A172 (cell line): Measurements from ENCODE around the gene CDCA7L. TPM values are rescaled to one million over a fixed set of nuclear protein-coding genes. Genes with fewer than 3 reads are reported as not detected.
"Not testable (repeated sequence)": the region's sequence is repeated elsewhere in the genome, so short reads cannot be mapped to it uniquely, and the experiment has no call there.

ENCODE experiments used
- DNase-seq: peaks from one replicate; pipeline ENCODE4 v3.0.0-alpha.2; 2015; ENCODE audit warnings: low spot score
- total RNA-seq: library from RNA; depleted of rRNA; stranded (reverse); fragments of >200 nt; shearing (Covaris generic); gene quantifications from 2 replicates; pipeline ENCODE4 v1.2.3, GENCODE V29; 2014

The CDCA7L gene
- total RNA-seq, 1 experiment from 2014 or later = 100 TPM

DNA sequence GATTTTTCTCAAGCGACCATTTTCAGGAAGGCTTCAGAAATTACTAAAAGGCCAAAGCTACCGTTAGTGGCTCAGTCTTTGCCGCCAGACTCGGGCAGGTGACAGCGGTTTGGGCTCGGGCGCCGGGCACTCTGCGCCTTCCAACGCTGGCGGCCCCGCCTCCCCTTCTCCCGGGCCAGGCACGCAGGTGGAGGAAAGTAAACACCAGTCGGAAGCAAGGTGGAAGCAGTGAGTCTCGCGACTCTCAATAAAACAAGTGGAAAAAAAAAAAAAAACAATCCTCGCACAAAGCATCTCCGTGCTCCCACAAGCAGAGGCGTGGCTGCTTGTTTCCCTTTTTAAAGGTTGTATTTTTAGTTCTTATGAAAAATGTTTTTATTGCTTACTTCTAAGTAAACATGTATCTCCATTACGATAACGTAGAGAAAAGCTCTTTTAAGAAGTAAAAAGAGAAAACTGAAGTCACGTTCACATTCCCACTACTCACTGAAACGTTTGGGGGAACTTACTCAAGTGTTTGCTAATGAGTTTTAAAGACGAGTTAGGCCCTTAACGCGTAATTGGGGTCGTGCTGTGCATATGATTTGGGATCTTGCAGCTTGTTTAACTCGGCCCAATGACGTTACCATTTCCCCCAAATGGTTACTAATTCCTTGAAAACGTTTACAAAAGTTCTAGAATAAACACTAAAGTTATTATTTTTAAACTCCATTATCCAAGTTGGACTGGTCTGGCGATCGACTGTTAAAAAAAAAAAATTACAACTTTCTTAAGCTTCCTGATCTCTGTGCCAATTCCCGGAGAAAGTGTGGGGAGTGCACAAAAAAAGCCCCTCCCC lies 864 bp downstream of the CDCA7L start:
- peak; percentile 16 for DNase-seq

DNA sequence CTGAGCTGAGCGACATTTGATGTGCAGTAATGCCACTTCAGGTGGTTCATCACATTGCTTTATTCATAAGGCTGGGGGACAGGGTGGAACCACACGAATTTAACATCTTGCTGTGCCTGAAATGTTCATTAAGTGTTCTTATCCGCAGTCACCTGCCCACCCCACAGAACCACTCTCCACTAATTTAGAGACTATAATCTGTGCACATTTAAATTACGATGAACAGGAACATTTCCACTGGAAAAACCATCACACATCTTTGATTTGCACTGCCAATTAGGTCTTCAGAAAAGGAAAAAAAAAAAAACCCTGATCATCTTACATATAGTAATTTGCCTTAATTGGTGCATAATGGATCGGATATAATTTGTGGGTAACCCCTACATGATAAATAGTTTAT lies 2.3 kb downstream of the CDCA7L start:
- no peak for DNase-seq

DNA sequence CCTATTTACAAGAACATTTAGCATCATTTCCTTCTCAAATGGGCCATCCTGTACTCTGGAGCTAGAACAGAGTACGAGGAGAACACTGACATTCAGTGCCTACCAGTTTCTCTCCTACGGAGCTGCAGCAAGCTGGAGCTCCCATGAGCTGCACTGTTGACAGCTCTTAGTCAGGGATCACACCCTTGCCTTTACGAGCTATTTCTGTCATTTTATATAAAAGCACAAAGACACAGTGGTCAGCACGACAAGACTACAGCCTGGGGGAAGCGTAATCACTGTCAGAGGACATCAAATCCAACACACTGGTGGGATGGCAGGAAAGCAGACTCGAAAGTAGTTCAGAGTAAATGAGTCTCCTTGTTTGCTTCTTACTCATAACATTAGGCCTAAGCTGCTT lies 2.7 kb downstream of the CDCA7L start:
- DNase-seq = no peak

DNA sequence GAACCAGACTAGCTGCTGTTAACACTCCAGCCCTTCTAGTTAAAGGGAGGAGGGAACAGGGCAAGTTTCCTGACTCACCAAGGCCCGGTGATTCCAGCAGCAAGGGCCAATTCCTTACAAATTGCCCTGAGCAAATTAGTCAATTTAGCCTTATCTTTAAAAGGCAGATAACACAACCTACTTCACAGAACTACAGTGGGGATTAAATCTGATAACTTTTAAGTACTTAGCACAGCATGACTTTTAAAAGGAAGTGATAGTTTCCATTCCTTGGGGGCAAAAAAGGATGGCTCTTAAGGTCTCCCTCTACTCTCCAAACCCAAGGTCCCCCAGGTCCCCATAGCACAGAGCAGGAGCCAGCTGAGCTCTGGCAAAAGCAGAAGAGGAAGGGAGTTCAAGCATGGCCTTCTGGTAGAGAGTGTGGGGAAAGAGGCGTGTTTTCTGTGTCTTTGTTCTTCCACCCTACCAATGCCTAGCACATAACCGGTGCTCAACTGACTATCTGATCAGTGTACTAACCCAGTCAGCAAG lies 4.0 kb downstream of the CDCA7L start:
- peak; percentile 48 for DNase-seq

DNA sequence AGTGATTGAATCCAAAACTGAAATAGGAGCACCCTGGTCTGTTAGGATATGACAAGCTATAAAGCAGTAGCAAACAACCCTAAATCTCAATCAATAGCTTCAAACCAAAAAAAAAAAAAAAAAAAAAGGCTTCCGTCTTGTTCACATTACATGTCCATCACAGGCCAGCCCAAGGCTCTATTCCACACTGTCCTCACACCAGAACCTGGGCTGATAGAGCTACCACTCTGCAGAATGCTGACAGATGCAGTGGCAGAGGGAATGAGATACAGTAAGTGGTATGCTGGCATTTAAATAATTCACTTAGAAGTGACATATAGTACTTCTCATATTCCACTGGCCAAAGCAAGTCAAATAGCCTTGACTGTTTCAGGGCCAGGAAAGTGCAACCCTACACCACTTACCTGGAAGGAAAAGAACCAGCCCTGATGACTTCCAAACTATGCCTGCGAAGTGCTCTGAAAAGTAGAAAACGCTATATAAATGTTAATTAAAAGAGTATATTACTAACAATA lies 5.8 kb downstream of the CDCA7L start:
- no peak for DNase-seq

DNA sequence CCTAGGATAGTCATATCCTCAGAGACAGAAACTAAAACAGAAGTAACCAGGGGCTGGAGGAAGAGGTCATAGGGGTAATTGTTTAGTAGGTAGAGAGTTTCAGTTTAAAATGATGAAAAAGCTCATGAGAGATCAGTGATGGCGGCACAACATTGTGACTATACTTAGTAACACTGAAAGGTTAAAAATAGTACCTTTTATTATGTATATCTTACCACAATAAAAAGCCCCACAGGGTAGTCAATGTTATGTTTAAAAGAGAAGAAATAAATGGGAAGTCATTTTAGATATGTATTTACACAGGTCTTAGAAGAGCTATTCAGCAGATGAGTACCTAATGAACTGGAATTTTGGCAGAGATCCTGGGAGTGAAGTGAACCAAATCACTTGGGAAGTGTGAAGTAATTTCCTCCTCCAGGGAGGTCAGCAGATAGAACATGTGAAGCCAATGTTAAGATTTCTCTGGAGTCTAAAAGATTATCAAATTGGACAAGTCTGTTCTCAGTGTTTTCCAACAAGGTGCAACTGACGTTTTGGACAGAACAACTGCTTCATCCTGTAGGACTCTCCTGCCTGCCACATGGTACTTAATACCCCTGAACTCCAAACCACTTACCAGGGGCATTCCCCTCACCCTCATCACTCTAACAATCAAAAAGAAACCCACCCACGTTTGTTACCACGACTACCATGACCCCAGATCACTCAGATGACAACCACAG lies 6.4 kb downstream of the CDCA7L start:
- DNase-seq = peak; percentile 39

- DNase-seq = no peak
Observed at GRCh38 chr7:21938463-21938862, 7.2 kb downstream of the CDCA7L start.

- no peak for DNase-seq
Observed at GRCh38 chr7:21934808-21935207, 10.9 kb downstream of the CDCA7L start.

- not testable (repeated sequence) for DNase-seq
Observed at GRCh38 chr7:21933293-21933692, 12.4 kb downstream of the CDCA7L start.

- DNase-seq = no peak
Observed at GRCh38 chr7:21927693-21928092, 18.0 kb downstream of the CDCA7L start.

- no peak for DNase-seq
Observed at GRCh38 chr7:21926448-21926847, 19.3 kb downstream of the CDCA7L start.

DNA sequence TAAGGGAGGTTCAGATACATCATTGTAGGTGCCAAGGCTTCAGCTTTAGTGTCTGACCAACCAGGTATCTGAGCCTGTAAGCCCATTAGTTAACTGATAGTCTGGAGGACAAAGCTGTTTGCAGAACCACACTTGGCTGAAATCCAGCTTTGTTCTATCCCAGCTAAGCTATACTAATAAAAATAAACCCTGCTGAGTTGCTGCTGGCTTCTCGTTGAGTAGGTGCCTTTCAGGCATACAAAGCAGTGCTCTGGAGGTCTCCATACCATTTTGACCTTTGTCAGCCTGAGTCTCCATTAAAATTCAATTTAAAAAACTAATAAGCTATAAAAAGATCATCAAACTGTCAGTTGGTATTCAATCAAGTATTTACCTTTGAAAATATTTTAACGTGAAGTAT lies 22.0 kb downstream of the CDCA7L start:
- peak; percentile 51 for DNase-seq

DNA sequence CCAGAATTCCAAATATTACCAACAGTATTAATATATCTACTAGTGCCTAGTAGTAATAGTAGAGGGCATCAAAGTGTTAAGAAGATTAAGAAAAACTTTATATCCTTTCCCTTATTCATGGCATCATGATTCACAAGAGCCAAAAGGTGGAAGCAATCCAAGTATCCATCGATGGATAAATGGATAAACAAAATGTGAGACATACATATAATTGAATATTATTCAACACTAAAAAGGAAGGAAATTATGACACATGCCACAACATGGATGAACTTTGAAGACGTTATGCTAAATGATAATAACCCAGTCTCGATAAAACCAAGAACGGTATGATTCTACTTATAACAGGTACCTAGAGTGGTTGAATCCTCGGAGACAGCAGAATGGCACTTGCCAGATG lies 23.1 kb downstream of the CDCA7L start:
- DNase-seq = no peak

DNA sequence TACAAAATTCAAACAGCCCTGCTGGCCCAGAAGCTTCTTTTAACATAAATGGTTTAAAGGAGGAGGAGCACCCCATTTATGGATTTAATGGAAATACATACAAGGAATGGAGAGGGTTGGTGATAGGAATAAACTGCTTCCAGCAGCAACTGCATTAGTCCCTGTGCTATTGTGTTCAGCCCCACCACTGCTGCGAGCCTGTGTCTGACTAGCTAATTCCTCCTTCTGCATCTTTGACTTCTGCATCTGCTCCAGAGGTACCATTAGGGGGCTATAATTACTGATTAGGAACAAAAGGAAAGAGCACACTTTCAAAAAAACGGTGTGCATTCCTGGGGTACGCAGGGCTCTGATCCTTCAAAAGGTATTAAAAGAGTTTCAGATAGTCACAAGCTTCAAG lies 24.8 kb downstream of the CDCA7L start:
- DNase-seq = no peak

GRCh38 chr7:21918216-21918615 lies 27.5 kb downstream of the CDCA7L start:
- DNase-seq = no peak

DNA sequence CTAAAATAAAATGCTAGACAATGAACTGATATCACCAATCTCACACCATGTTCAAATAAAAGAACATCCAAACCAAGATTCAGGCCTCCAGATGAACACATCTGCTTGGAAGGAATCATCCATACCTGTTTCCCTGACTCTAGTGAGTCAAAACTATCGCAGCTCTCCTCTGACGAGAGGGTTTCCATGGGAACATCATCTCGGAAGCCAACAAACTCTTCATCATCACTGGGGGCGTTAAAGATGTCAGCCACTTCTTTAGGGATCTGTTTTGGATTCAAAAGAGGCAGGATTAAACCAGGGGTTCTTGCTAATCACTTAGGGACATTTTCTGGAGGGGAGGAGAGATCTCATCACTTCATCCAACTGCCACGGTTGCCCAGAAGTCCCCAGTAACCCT lies 29.1 kb downstream of the CDCA7L start:
- no peak for DNase-seq

GRCh38 chr7:21916176-21916575 lies 29.5 kb downstream of the CDCA7L start:
- DNase-seq = no peak

DNA sequence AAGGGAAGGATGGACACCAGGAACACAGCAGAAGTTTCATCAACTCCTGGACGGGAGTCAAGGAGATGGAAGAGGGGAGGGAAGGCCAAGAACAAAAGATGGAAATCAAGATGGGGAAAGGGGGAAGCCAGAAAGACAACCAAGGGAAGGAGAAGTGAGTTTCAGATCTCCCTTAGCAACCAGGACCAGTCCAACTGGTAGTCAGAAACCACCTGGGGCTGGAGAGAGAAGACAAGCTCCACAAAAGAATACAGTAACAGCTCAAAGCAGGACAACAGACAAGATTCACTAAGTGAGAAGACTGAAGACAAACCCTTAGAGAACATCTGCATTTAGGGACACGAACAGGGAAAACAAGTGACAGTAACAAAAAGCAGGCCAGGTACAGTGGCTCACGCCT lies 30.6 kb downstream of the CDCA7L start:
- no peak for DNase-seq

GRCh38 chr7:21914671-21915070 lies 31.0 kb downstream of the CDCA7L start:
- DNase-seq = no peak

DNA sequence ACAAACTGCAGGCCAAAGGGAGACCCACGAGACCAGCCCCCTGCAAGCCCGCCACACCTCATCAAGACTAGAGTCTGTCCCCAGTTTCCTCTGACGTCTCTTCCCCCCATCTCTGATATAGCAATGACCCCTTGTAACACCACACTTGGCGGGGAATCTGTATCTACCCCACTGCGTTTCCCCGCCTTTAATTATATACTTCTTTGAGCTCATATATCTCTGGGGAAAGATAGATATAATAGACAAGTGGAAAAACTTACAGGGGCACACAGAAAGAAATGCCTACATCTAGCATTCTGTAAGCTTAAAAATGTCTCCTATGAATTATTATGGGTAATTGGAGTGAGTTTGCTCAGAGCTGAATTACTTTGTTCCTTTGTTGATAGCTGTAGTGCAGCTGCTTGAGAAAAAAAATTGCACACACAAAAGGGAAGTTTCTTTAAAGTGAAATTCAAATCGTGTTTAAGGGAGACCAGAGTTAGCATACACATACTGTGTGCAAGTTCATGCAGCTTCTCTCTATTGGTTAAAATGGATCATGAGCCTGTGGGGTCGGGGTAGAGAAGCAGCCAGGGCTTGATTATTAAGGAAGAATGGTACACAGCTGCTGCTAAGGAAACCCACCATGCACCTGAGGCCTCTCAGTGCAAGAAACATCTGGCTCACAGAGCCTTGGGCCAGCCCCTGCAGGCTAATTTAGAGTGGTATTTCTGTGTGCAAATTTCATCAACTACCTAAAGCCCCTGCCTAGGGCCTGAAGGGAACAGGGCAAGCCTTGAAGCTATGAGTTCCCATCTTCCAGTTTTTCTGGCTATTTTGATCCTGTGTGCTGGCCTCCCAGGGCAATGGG lies 32.5 kb downstream of the CDCA7L start:
- DNase-seq = no peak

- DNase-seq = no peak
Observed at GRCh38 chr7:21912305-21912704, 33.4 kb downstream of the CDCA7L start.

- DNase-seq = peak; percentile 50
Observed at GRCh38 chr7:21911341-21911875, 34.3 kb downstream of the CDCA7L start.
